Peyer's patch (tissue), 4 donors: ENCODE results near the gene SMARCD1. TPM values are rescaled to one million over a fixed set of nuclear protein-coding genes. Genes with fewer than 3 reads are reported as not detected.

Source experiments
- DNase-seq, 3 donors: peaks; one replicate each; pipeline ENCODE4 v3.0.0-alpha.2; 2017 to 2019
- H3K27ac ChIP-seq, 4 donors: fragments of 200-600 bp; sonication (generic); one replicate each; pipeline ENCODE4 v1.5.1; 2016 to 2019
- H3K27me3 ChIP-seq, 2 donors: fragments of 200-600 bp; sonication (generic); one replicate each; pipeline ENCODE4 v1.5.1; 2019
- H3K36me3 ChIP-seq, 3 donors: fragments of 200-600 bp; sonication (generic); one replicate each; pipeline ENCODE4 v1.5.1; 2016 to 2019
- H3K4me1 ChIP-seq, 4 donors: fragments of 200-600 bp; sonication (generic); one replicate each; pipeline ENCODE4 v1.5.1; 2016 to 2019
- H3K4me3 ChIP-seq, 4 donors: fragments of 200-600 bp; sonication (generic); 1 replicate in 3 of 4; 2 replicates in 1 of 4; pipeline ENCODE4 v1.5.1; 2016 to 2019; ENCODE audit warnings: mild to moderate bottlenecking in 1 of 4
- H3K9me3 ChIP-seq, 4 donors: fragments of 200-600 bp; sonication (generic); one replicate each; pipeline ENCODE4 v1.5.1; 2016 to 2019; ENCODE audit warnings: mild to moderate bottlenecking in 1 of 4
- POLR2A ChIP-seq, 2 donors: fragments of 450-650 bp; IDR thresholded peaks; one replicate each; pipeline ENCODE4 v1.5.1; 2017; ENCODE audit warnings: antibody characterized with exemption in 2 of 2, mild to moderate bottlenecking in 2 of 2, moderate library complexity in 2 of 2
- total RNA-seq, 4 donors: library from RNA; depleted of rRNA; stranded (reverse); fragments of >200 nt; gene quantifications; one replicate each; pipeline ENCODE4 v1.1.0, GENCODE V29; 2016
- TF ChIP-seq, protein P1 (sequence below), 6 experiments: fragments of 450-650 bp in 4 of 6; fragments of 200-600 bp in 2 of 6; sonication (generic) in 1 of 6; IDR thresholded peaks; one replicate each; pipeline ENCODE4 v1.5.1; 2017 to 2019; ENCODE audit warnings: antibody characterized with exemption in 6 of 6, mild to moderate bottlenecking in 3 of 6, moderate library complexity in 1 of 6

The SMARCD1 gene
- total RNA-seq, 4 donors from 2014 or later = 76.5 to 126 (median 95.1) TPM

- Histone ChIP-seq H3K9me3 (no peaks in the 10 kb centered on the region), H3K4me1 (peaks cover 0 to 9% (median 4%) of the 10 kb centered on the region in 4 donors), H3K4me3 (no peak overlapping the region), H3K27ac (no peak overlapping the region), H3K27me3 (peaks cover 0 to 4% of the 10 kb centered on the region in 2 donors), H3K36me3 (no peaks in the 10 kb centered on the region)
- no peak for DNase-seq
- TF ChIP-seq POLR2A (IDR thresholded peaks at IDR 0.05) = no peak
- TF ChIP-seq, protein P1, sequence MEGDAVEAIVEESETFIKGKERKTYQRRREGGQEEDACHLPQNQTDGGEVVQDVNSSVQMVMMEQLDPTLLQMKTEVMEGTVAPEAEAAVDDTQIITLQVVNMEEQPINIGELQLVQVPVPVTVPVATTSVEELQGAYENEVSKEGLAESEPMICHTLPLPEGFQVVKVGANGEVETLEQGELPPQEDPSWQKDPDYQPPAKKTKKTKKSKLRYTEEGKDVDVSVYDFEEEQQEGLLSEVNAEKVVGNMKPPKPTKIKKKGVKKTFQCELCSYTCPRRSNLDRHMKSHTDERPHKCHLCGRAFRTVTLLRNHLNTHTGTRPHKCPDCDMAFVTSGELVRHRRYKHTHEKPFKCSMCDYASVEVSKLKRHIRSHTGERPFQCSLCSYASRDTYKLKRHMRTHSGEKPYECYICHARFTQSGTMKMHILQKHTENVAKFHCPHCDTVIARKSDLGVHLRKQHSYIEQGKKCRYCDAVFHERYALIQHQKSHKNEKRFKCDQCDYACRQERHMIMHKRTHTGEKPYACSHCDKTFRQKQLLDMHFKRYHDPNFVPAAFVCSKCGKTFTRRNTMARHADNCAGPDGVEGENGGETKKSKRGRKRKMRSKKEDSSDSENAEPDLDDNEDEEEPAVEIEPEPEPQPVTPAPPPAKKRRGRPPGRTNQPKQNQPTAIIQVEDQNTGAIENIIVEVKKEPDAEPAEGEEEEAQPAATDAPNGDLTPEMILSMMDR (IDR thresholded peaks at IDR 0.05) = no peak
These were observed 23.0 kb upstream of the SMARCD1 start for GRCh38 chr12:50061946-50062686.

- Histone ChIP-seq H3K9me3 (no peaks in the 10 kb centered on the region), H3K4me1 (peaks cover 0 to 4% (median 1%) of the 10 kb centered on the region in 4 donors), H3K36me3 (no peaks in the 10 kb centered on the region), H3K27me3 (peaks cover 0 to 4% of the 10 kb centered on the region in 2 donors), H3K4me3 (no peak overlapping the region), H3K27ac (no peak overlapping the region)
- TF ChIP-seq POLR2A (IDR thresholded peaks at IDR 0.05) = no peak
- TF ChIP-seq, protein P1 (IDR thresholded peaks at IDR 0.05) = no peak
- DNase-seq = no peak
These were observed 22.2 kb upstream of the SMARCD1 start for GRCh38 chr12:50062728-50063460.

GRCh38 chr12:50065726-50066310, 19.3 kb upstream of the SMARCD1 start:
- peak overlapping the region in 1 of 4 donors; percentile 41 for H3K27ac ChIP-seq
- H3K4me3 ChIP-seq = no peak overlapping the region
- H3K36me3 ChIP-seq = no peaks in the 10 kb centered on the region
- H3K9me3 ChIP-seq = no peaks in the 10 kb centered on the region
- H3K4me1 ChIP-seq = peaks cover 0 to 9% (median 0%) of the 10 kb centered on the region in 4 donors
- H3K27me3 ChIP-seq = no peaks in the 10 kb centered on the region
- no peak for DNase-seq
- TF ChIP-seq, protein P1 (IDR thresholded peaks at IDR 0.05) = no peak
- no peak for TF ChIP-seq POLR2A (IDR thresholded peaks at IDR 0.05)

GRCh38 chr12:50066402-50066801, 18.7 kb upstream of the SMARCD1 start:
- TF ChIP-seq, protein P1 (IDR thresholded peaks at IDR 0.05) = no peak
- TF ChIP-seq POLR2A (IDR thresholded peaks at IDR 0.05) = no peak
- H3K27me3 ChIP-seq = no peaks in the 10 kb centered on the region
- no peak overlapping the region for H3K4me3 ChIP-seq
- DNase-seq = no peak
- no peaks in the 10 kb centered on the region for H3K9me3 ChIP-seq
- H3K4me1 ChIP-seq = peaks cover 0 to 10% (median 0%) of the 10 kb centered on the region in 4 donors
- peak overlapping the region in 1 of 4 donors; percentile 41 for H3K27ac ChIP-seq
- no peaks in the 10 kb centered on the region for H3K36me3 ChIP-seq

GRCh38 chr12:50069069-50069468, 16.1 kb upstream of the SMARCD1 start:
- DNase-seq = no peak
- TF ChIP-seq, protein P1 (IDR thresholded peaks at IDR 0.05) = no peak
- TF ChIP-seq POLR2A (IDR thresholded peaks at IDR 0.05) = no peak
- Histone ChIP-seq H3K4me3 (no peak overlapping the region), H3K27ac (no peak overlapping the region), H3K27me3 (no peaks in the 10 kb centered on the region), H3K9me3 (no peaks in the 10 kb centered on the region), H3K36me3 (no peaks in the 10 kb centered on the region), H3K4me1 (peaks cover 0 to 10% (median 0%) of the 10 kb centered on the region in 4 donors)
